Caco-2 (cell line): Measurements from ENCODE around the gene TSHZ2. TPM values are rescaled to one million over a fixed set of nuclear protein-coding genes. Genes with fewer than 3 reads are reported as not detected.

Experiments
- BruUV-seq: library from RNA; stranded (reverse); fragments of 400-500 nt; replicated peaks from 2 replicates; lab custom pipeline; 2021; lab: Mats Ljungman, UMichigan
- CTCF ChIA-PET: fragments of 300-600 bp; sonication (Branson Sonifier 250); formaldehyde crosslinking; loops from one replicate; lab custom pipeline; 2022; ENCODE audit warnings: antibody characterized with exemption; lab: Charles Lee
- POLR2A ChIA-PET: fragments of 300-600 bp; sonication (Branson Sonifier 250); formaldehyde crosslinking; loops from one replicate; lab custom pipeline; 2022; ENCODE audit warnings: antibody characterized with exemption; lab: Charles Lee
- DNase-seq, 2 experiments: peaks; one replicate each; pipeline versions ENCODE4 v3.0.0 to v3.0.0-alpha.2; 2020 to 2022
- H3K27me3 ChIP-seq: replicated peaks from 2 replicates; pipeline ENCODE4 v1.6.0; 2011; ENCODE audit warnings: low read length; ENCODE audit not compliant: control insufficient read depth, insufficient read depth
- H3K36me3 ChIP-seq: 2 replicates; pipeline ENCODE4 v1.5.1; 2011; ENCODE audit warnings: low read length; ENCODE audit not compliant: control insufficient read depth, insufficient read depth
- H3K4me1 ChIP-seq: fragments of 250-450 bp; sonication (Bioruptor Pico); 2 replicates; pipeline ENCODE4 v1.5.1; 2020; ENCODE audit warnings: mild to moderate bottlenecking
- H3K4me3 ChIP-seq: 2 replicates; pipeline ENCODE4 v1.5.1; 2011; ENCODE audit warnings: low read depth, mild to moderate bottlenecking, control low read depth, low read length
- H3K9me3 ChIP-seq: fragments of 250-450 bp; sonication (Bioruptor Pico); 2 replicates; pipeline ENCODE4 v1.5.1; 2020; ENCODE audit warnings: mild to moderate bottlenecking, moderate library complexity
- H3K27ac Mint-ChIP-seq: one replicate; pipeline ENCODE4 v1.8.0; 2022; ENCODE audit warnings: mixed read lengths; ENCODE audit not compliant: unreplicated experiment
- H3K27me3 Mint-ChIP-seq: one replicate; pipeline ENCODE4 v1.8.0; 2022; ENCODE audit warnings: mixed read lengths; ENCODE audit not compliant: insufficient read depth, unreplicated experiment
- H3K36me3 Mint-ChIP-seq: one replicate; pipeline ENCODE4 v1.8.0; 2022; ENCODE audit warnings: mild to moderate bottlenecking, mixed read lengths; ENCODE audit not compliant: insufficient read depth, unreplicated experiment
- H3K4me1 Mint-ChIP-seq: one replicate; pipeline ENCODE4 v1.8.0; 2022; ENCODE audit warnings: low read depth, mixed read lengths; ENCODE audit not compliant: unreplicated experiment
- H3K4me3 Mint-ChIP-seq: one replicate; pipeline ENCODE4 v1.8.0; 2022; ENCODE audit warnings: mild to moderate bottlenecking, moderate library complexity, mixed read lengths; ENCODE audit not compliant: unreplicated experiment
- H3K9me3 Mint-ChIP-seq: one replicate; pipeline ENCODE4 v1.8.0; 2022; ENCODE audit warnings: mixed read lengths; ENCODE audit not compliant: unreplicated experiment
- intact Hi-C: fragments of 100-400 bp; cut with micrococcal nuclease; formaldehyde crosslinking; loops from one replicate; pipeline ENCODE4 v1.10.0; 2022; ENCODE audit not compliant: unreplicated experiment
- total RNA-seq: library from RNA; stranded (reverse); gene quantifications from 2 replicates; pipeline ENCODE4 v1.2.3, GENCODE V29; 2022
- TF ChIP-seq, protein P1 (sequence below), 2 experiments: fragments of 200-600 bp in 1 of 2; IDR thresholded peaks; 1 replicate in 1 of 2; 2 replicates in 1 of 2; pipeline versions ENCODE4 v1.5.1 to v1.8.0; 2011 to 2022; ENCODE audit warnings: antibody characterized with exemption in 1 of 2, control low read depth in 1 of 2, inconsistent platforms in 1 of 2, low read depth in 1 of 2, low read length in 1 of 2, mild to moderate bottlenecking in 1 of 2, moderate library complexity in 1 of 2; ENCODE audit not compliant: insufficient read depth in 1 of 2, severe bottlenecking in 1 of 2, unreplicated experiment in 1 of 2

The TSHZ2 gene
- total RNA-seq, 1 experiment from 2014 or later = 0.07 TPM

DNA sequence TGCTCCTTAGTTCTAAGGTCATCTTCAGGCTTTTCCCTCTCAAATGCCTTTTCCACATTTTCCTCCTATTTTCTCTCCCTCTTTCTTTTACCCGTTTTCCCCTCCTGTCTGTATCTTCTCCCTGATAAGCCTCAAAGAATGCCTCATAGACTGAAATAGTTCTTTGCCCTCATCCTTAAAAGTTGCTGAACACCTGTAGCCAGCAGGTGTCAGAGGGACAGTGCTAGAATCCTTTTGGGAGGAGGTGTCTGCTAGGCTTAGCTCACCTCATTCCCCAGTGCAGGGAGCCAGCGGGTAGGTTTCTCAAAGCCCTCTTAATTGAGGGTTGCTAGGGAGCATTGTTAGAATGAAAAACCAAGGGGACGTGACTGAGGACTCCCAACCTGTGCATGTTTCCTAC lies 204.0 kb downstream of the TSHZ2 start:
- TF ChIP-seq, protein P1, sequence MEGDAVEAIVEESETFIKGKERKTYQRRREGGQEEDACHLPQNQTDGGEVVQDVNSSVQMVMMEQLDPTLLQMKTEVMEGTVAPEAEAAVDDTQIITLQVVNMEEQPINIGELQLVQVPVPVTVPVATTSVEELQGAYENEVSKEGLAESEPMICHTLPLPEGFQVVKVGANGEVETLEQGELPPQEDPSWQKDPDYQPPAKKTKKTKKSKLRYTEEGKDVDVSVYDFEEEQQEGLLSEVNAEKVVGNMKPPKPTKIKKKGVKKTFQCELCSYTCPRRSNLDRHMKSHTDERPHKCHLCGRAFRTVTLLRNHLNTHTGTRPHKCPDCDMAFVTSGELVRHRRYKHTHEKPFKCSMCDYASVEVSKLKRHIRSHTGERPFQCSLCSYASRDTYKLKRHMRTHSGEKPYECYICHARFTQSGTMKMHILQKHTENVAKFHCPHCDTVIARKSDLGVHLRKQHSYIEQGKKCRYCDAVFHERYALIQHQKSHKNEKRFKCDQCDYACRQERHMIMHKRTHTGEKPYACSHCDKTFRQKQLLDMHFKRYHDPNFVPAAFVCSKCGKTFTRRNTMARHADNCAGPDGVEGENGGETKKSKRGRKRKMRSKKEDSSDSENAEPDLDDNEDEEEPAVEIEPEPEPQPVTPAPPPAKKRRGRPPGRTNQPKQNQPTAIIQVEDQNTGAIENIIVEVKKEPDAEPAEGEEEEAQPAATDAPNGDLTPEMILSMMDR (IDR thresholded peaks at IDR 0.05; ENCODE audit: insufficient read depth in 1 of 2, low read depth in 1 of 2, low read length in 1 of 2, severe bottlenecking in 1 of 2, unreplicated experiment in 1 of 2) = no peak
- DNase-seq = peak in 1 of 2 experiments; percentile 17
- Mint-ChIP-seq H3K36me3 (no peaks in the 10 kb centered on the region), H3K4me3 (no peak overlapping the region), H3K4me1 (no peaks in the 10 kb centered on the region), H3K9me3 (no peaks in the 10 kb centered on the region), H3K27me3 (peaks cover 20% of the 10 kb centered on the region), H3K27ac (no peak overlapping the region)
- H3K36me3 ChIP-seq = no peaks in the 10 kb centered on the region
- no peaks in the 10 kb centered on the region for H3K27me3 ChIP-seq
- CTCF ChIA-PET = interaction anchor here (0.7 to 1.0 kb wide), 2 partner anchors 161 to 371 kb away, joined by 3 read pairs; no protein-coding TSS in a partner anchor
- no peaks in the 10 kb centered on the region for H3K4me1 ChIP-seq
- intact Hi-C loops = no loop called here
- POLR2A ChIA-PET = no interaction called here
- no peaks in the 10 kb centered on the region for H3K9me3 ChIP-seq
- no peak overlapping the region for H3K4me3 ChIP-seq
- no TSS peak for BruUV-seq

DNA sequence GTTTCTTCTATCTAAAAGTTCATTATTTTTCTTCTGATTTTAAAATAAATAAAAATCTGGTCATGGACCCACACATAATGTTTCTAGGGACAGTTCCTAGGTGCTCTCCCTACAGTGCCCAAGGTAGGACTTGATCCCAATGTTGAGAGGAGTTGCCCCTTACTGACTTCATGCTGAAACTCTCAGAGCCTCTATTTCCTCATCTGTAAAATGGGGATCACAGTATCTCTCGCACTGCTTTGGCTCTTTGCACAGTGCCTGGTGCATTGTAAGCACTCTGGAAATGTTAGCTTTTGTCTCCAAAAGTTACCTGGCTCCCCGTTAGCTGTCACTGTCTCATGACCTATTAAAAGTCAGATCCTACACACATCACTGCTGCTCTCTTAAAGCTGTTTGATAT lies 205.5 kb downstream of the TSHZ2 start:
- TF ChIP-seq, protein P1 (IDR thresholded peaks at IDR 0.05; ENCODE audit: insufficient read depth in 1 of 2, low read depth in 1 of 2, low read length in 1 of 2, severe bottlenecking in 1 of 2, unreplicated experiment in 1 of 2) = no peak
- peaks cover 1% of the 10 kb centered on the region; the same call in 1 of the 2 replicates for H3K27me3 ChIP-seq
- no peaks in the 10 kb centered on the region for H3K4me1 Mint-ChIP-seq

DNA sequence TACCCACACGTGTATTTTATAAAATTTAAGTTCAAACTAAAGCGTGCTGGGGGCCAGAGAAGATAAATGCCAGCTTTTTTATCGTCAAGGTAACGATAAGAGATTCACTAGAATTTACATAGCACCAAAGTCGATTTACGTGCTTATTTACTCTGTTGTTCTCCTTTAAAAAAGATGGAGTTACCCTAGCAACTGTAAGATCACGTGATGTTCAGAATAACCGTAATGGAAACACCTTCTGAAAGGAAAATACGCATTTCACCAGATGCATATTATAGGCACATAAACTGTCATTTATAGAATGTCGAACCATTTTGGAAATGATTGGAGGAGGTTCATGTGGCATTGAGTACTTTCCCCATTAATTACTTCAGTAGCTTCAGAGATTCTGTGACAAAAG lies 207.6 kb downstream of the TSHZ2 start:
- H3K9me3 Mint-ChIP-seq = no peaks in the 10 kb centered on the region
- no TSS peak for BruUV-seq
- no peaks in the 10 kb centered on the region for H3K36me3 Mint-ChIP-seq
- H3K4me3 Mint-ChIP-seq = no peak overlapping the region
- Histone ChIP-seq H3K27me3 (peaks cover 2% of the 10 kb centered on the region; the same call in 1 of the 2 replicates), H3K9me3 (no peaks in the 10 kb centered on the region), H3K4me1 (no peaks in the 10 kb centered on the region), H3K4me3 (no peak overlapping the region), H3K36me3 (no peaks in the 10 kb centered on the region)
- ChIA-PET POLR2A (no interaction called here), CTCF (no interaction called here)
- H3K27ac Mint-ChIP-seq = no peak overlapping the region
- H3K4me1 Mint-ChIP-seq = no peaks in the 10 kb centered on the region
- DNase-seq = no peak
- intact Hi-C loops = no loop called here
- TF ChIP-seq, protein P1 (IDR thresholded peaks at IDR 0.05; ENCODE audit: insufficient read depth in 1 of 2, low read depth in 1 of 2, low read length in 1 of 2, severe bottlenecking in 1 of 2, unreplicated experiment in 1 of 2) = no peak
- peaks cover 27% of the 10 kb centered on the region for H3K27me3 Mint-ChIP-seq

More for the DNA sequence above, 205.5 kb downstream of the TSHZ2 start:
- Mint-ChIP-seq H3K9me3 (no peaks in the 10 kb centered on the region), H3K27me3 (peaks cover 29% of the 10 kb centered on the region), H3K27ac (no peak overlapping the region), H3K36me3 (no peaks in the 10 kb centered on the region), H3K4me3 (no peak overlapping the region)
- no peak for DNase-seq
- H3K36me3 ChIP-seq = no peaks in the 10 kb centered on the region
- intact Hi-C loops = no loop called here
- no peaks in the 10 kb centered on the region for H3K4me1 ChIP-seq
- ChIA-PET CTCF (no interaction called here), POLR2A (no interaction called here)
- no TSS peak for BruUV-seq
- H3K4me3 ChIP-seq = no peak overlapping the region
- H3K9me3 ChIP-seq = no peaks in the 10 kb centered on the region
